ENCODE results near the gene PIM1. TPM values are rescaled to one million over a fixed set of nuclear protein-coding genes. Genes with fewer than 3 reads are reported as not detected.
"Not testable (repeated sequence)": the region's sequence is repeated elsewhere in the genome, so short reads cannot be mapped to it uniquely, and the experiment has no call there.

The PIM1 gene
- polyA plus RNA-seq, 3 donors = 22.2 to 24.0 (median 23.7) TPM

- no peak for DNase-seq
Measured at GRCh38 chr6:37182736-37183590, 13.0 kb downstream of the PIM1 start.

GRCh38 chr6:37185949-37186720 is 16.2 kb downstream of the PIM1 start:
- DNase-seq = not testable (repeated sequence)

GRCh38 chr6:37187321-37188022 is 17.5 kb downstream of the PIM1 start:
- DNase-seq = no peak

GRCh38 chr6:37188962-37189510 is 19.1 kb downstream of the PIM1 start:
- DNase-seq = no peak

GRCh38 chr6:37190159-37190535 is 20.2 kb downstream of the PIM1 start:
- no peak for DNase-seq

- no peak for DNase-seq
Measured at GRCh38 chr6:37192666-37193065, 22.7 kb downstream of the PIM1 start.

GRCh38 chr6:37194886-37195285 is 24.9 kb downstream of the PIM1 start:
- DNase-seq = not testable (repeated sequence)

- DNase-seq = not testable (repeated sequence)
Measured at GRCh38 chr6:37196451-37196850, 26.5 kb downstream of the PIM1 start.

- no peak for DNase-seq
Measured at GRCh38 chr6:37200085-37200484, 30.1 kb downstream of the PIM1 start.

- no peak for DNase-seq
Measured at GRCh38 chr6:37201726-37202125, 31.8 kb downstream of the PIM1 start.

GRCh38 chr6:37202788-37203491 is 33.0 kb downstream of the PIM1 start:
- DNase-seq = no peak

GRCh38 chr6:37204014-37204751 is 34.2 kb downstream of the PIM1 start:
- DNase-seq = no peak

GRCh38 chr6:37205175-37205996 is 35.4 kb downstream of the PIM1 start:
- DNase-seq = no peak

- DNase-seq = no peak
Measured at GRCh38 chr6:37205997-37206340, 36.0 kb downstream of the PIM1 start.

GRCh38 chr6:37206622-37207021 is 36.7 kb downstream of the PIM1 start:
- DNase-seq = no peak

- DNase-seq = no peak
Measured at GRCh38 chr6:37207903-37208456, 38.0 kb downstream of the PIM1 start.

GRCh38 chr6:37208793-37209192 is 38.8 kb downstream of the PIM1 start:
- DNase-seq = no peak

GRCh38 chr6:37209461-37210205 is 39.7 kb downstream of the PIM1 start:
- no peak for DNase-seq
